HL-60 (cell line): ENCODE measurements around the gene GPR107.

ENCODE experiments used
- CTCF ChIP-seq: IDR thresholded peaks from one replicate; pipeline ENCODE4 v1.5.1; 2011; ENCODE audit warnings: low read length, control low read depth, inconsistent platforms; ENCODE audit not compliant: insufficient read depth
- POLR2AphosphoS5 ChIP-seq: IDR thresholded peaks from 2 replicates; pipeline ENCODE4 v1.6.1; 2012; ENCODE audit warnings: low read depth
- REST ChIP-seq: IDR thresholded peaks from 2 replicates; pipeline ENCODE4 v1.6.1; 2012; ENCODE audit warnings: low read depth; ENCODE audit not compliant: insufficient replicate concordance
- SPI1 ChIP-seq: IDR thresholded peaks from 2 replicates; pipeline ENCODE4 v1.6.1; 2012; ENCODE audit warnings: low read depth, mild to moderate bottlenecking, borderline replicate concordance

- TF ChIP-seq POLR2AphosphoS5 (no peak), CTCF (no peak), REST (no peak), SPI1 (no peak)
These were observed 23.0 kb upstream of the GPR107 start for GRCh38 chr9:130030651-130031127.
